Bone marrow (tissue), 2 donors: ENCODE measurements around the gene C17orf67.
"Not testable (repeated sequence)": the region's sequence is repeated elsewhere in the genome, so short reads cannot be mapped to it uniquely, and the experiment has no call there.

ENCODE experiments used
- DNase-seq, 2 donors: peaks; one replicate each; lab custom pipeline; 2025; lab: John Stamatoyannopoulos, UW

Gene C17orf67

DNA sequence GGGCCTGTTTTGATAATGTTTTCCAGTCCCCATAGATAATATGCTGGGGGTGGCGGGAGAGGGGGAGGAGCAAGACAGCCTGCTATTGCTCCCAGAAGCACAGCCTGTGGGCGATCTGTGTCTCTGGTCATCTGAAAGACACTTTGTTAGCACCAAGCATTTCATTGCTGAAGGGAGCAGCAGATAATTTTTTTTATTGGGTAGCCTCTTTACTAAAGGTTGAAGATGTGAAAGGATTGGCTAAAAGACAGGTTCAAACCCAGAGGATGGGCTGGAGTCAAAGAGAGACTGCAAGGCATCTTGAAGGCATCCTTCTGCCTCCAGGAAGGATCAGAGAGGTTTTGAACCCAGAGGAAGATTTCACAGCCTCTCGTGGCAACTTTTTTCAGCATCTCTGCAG lies 60.6 kb downstream of the C17orf67 start:
- DNase-seq, result no peak

DNA sequence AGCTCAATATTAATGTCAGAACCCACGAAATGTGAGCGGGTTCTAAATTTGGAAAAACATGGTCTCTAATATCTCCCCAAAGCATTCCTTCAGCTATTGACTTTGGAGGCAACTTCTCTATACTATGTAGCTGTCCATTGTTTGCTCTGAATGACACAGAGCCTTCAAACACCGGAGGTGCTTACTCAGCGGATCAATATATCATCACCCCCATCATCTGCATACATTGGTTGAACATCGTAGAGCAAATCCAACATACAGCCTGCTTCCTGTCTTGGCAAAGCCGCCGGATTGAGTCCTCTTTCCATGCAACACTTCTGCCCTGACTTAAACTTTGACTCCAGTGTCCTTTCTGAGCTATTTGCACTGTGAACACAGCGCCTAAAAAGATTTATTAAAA lies 61.3 kb downstream of the C17orf67 start:
- DNase-seq, result no peak

DNA sequence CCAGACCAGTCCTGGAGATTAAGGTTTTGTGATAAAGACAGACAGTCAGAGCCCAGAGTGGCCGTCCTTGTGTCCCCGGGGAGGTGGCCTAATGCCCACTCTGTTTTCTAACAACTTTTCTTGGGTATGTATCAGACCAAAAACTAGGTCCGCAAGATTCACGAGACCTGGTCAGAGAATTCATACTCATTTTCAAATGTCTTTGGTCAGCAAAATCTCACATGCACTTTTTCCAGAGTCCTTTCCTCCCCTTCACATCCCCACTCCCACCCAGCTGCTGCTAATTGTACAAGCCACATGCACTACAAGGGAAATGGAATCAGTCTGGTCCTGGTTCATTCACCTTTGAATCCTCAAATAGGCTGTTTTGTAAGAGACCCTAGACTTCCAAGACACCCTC lies 61.7 kb downstream of the C17orf67 start:
- DNase-seq, result no peak

DNA sequence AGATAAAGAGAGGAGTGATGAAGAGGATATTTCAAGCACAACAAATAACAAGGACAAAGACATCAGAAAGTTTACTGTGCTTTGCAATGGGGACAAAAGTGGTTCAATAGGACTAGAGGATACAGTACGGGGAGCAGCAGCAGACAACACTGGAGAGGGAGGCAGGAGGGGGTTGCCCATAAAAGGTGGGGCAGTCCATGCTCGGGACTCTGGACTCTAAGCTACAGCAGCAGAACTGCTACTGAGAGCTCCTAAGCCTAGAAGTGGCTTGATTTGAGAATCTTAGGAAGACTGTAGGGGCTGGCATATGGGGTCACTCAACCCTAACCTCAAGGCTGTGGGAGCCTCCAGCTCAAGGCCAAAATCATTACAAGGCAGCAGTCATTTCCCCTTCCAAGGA lies 62.2 kb downstream of the C17orf67 start:
- DNase-seq, result no peak

DNA sequence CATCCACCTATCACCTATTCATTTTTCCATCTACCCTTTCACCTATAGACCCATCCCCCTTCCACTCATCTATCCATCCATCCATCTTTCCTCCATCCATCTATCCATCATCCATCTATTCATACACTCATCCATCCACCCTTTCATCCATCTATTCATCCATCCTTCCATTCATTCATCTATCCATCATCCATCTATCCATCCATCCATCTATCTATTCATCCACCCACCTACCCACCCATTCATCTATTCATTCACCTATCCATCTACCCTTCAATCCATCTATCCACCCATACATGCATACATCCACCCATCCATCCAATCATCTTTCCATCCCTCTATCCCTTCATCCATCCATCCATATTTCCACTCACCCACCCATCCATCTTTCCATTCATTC lies 63.3 kb downstream of the C17orf67 start:
- DNase-seq, result no peak

DNA sequence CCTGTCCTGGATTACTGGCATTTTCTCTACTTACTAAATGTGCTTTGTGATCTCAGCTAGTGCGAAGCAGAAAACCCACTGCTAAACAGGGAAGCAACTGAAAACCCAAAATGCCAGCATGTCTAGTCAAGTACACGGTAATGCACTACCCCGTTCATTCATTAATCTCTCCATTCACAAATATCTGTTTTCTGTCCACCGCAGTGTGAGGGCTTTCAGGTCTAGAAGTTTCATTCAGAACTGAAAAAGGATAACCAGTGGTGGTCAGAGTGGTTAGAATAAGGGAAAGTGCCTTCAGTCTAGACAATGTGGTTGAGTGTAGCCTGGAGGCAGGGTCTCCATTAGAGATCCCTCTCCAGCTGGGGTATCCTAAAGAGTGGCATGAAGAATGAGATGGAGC lies 68.3 kb downstream of the C17orf67 start:
- no peak for DNase-seq

DNA sequence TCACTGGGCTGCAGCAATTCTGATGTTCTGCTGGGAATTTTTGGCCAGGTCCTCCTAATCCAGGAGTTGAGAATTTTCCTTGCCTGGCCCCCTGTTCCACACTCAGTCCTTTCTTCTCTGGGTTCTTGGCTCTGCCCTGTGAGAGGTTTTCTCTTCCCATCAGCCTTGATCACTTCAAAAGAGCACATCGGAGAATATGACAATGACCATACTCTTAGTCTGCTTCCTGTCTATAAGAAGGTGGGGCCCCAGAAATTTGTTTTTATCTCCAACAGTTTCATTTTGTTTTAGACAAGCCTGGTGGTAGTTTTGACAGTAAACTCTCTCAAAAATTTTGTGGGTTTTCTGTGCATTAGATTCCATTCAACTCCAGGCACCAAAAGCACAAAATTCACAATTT lies 70.7 kb downstream of the C17orf67 start:
- peak in 1 of 2 donors; percentile 59 for DNase-seq

DNA sequence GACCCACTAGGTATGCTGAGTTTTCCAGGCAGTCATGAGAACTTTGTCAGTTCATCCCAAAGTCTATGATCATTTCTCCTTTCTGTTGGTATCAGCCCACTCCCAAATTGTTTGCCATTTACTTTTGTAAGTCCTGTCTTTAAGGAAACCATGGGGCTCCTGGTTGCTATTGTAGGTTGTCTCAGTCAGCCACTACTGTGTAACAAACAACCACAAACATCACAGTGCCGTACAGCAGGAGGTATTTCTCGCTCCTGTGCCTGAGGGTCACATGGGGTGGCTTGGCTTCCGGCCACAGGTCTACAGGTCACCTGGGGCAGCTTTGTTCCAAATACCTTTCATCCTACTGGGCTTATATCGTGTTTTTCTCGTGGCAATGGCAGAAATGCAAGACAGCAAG lies 71.6 kb downstream of the C17orf67 start:
- DNase-seq, result no peak

DNA sequence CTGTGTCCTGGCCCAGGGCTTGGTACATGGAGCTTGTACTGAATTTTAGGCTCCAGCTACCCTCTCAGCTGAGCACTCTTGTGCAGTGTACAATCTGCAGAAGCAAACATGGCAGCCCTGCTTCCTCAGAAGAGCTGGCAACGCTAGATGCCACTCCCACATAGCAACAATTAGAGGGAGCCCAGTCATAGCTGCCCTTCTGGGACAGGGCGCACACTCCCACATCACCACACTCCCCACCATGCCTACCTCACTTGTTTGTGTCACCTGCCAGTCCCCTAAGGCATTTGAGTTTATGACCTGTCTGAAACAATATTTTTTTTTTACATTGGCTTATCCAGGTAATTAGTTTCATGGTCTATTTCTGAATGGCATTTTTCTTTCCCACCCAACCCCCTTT lies 72.3 kb downstream of the C17orf67 start:
- DNase-seq, result no peak

DNA sequence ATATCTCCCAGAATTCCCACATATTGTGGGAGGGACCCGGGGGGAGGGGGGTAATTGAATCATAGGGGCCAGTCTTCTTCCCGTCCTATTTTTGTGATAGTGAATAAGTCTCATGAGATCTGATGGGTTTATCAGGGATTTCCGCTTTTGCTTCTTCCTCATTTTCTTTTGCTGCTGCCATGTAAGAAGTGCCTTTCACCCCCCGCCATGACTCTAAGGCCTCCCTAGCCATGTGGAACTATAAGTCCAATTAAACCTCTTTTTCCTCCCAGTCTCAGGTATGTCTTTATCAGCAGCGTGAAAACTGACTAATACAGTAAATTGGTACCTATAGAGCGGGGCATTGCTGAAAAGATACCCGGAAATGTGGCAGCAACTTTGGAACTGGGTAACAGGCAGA lies 76.1 kb downstream of the C17orf67 start:
- not testable (repeated sequence) for DNase-seq

DNA sequence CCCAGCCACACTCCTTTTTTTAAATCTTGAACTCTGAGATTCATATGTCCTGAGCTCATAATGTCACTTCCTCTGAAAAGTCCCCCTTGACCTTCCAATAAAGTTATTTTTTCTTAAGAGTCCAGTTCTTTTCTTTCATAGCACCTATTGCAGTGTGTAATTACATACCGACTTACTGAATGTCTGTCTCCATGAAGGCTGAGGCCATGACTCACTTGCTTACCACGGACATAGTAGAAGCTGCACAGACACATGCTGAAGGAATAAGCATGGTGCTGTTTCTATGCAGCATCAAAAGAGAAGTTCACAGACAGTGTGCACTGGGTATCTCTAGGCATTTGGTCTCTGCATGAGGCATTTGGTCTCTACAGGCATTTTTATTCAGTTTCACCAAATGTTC lies 77.2 kb downstream of the C17orf67 start:
- no peak for DNase-seq

DNA sequence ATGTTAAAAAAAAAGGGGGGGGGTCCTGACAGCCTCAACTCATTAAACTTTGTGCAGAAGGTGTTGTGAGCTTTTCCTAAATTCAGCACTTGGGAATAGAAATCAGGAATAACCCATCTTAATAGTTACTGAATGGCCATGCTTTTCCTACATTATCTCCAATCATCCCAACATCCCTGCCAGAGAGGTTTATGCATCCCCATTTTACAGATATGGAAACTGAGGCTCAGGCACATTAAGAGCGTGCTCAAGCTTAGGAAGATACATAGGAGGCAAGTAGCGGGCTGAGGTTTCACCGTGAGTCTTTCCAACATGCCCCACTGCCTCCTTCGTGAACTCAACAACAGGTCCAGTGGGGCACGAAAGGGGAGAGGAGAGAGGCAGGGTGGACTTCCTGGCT lies 78.4 kb downstream of the C17orf67 start:
- no peak for DNase-seq

DNA sequence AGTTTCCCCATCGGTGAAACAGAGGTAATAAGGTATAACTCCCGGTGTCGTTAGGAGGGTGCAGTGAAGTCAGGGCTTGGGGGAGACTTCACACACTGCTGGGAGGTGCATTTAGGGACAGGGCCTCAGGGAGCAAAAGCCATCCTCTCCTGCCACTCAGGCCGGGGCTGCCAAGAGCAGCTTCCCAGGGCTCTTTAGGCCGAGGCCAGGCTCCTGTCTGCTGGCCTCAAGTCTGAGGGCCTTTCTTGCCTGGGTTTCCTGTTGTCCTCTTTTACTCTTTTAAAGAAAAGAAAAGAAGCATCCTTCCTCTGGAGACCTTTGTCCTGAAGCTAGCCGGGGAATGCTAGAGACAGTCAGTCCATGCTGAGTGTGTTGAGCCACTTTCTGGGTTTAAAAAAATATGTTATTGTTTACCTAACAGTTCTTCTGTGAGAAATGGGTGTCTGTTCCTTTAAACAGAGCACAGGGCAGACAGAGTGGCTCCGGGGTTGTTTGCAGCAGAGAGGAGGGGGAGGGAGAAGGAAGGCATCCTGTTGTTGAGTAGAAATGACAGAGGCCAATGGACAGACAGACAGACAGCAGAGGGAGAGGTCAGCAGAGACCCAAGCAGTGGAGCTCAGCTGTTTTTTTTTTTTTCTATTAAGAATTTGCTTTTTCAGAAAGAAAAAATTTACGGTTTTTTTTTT lies 79.1 kb downstream of the C17orf67 start:
- no peak for DNase-seq

DNA sequence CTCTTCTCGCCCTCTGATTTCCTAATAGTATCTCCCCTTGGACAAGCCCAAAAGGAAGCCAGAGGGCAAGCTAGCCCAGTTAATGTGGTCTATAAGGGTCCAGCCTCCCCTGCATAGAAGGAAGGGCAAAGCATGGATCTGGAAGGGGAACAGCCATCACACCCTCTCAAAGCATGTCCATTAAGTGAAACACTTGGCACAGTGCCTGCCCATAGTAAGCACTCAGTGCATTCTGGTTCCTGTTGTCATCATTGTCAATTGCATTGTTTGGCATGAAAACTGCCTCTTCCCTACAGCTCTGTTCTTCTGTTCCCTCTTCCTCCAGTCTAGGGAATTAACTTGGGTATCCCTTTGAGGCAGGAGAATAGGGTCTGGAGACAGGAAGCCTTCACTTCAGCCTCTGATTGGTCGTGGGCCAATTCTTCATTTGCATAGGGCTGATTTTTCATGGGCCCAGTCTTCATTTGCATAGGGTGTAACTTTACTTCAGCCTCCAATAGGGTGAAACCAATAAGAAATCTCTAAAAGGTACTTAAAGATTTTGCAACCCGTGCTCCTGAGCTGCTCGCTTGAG lies 81.4 kb downstream of the C17orf67 start:
- no peak for DNase-seq

DNA sequence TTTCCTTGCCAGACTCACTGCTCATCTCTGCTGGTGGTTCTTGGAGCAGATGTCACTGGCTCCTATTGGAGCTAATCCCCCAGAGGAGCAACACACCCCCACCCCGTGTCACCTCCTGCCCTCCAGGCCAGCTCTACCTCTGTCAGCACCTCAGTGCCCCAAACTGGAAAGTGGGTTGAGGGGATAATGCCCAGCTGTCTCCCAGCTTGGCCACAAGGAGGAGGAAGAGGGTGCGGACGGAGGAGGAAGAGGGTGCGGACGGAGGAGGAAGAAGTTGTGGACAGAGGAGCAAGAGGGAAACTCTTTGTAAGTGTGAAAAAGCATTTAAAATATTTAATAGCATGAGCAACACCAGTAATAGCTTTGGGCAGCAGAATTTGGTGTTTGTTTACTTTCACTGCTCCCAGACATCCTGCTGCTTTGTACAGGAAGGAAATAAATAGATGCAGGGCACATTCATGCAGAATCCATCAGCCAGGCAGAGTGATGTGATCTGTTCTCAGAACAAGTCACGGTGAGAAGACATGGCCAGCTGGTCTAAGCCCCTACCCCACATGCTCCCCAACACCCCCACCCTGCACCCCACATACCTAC lies 82.5 kb downstream of the C17orf67 start:
- DNase-seq, result peak in 1 of 2 donors; percentile 5

DNA sequence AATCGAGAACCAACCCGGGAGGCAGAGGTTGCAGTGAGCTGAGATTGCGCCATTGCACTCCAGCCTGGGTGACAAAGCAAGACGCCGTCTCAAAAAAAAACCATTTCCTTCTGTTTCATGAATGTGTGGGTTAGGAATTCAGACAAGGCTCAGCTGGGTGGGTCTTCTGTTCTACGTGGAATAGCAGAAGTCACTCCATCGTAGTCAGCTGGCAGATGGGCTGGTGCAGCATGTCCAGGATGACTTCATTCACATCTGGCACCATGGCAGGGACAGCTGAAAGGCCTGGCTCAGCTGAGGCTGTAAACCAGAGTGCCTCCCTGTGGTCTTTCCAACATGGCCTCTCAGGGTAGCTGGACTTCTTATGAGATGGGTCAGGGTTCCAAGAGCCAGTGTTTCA lies 89.0 kb downstream of the C17orf67 start:
- no peak for DNase-seq

DNA sequence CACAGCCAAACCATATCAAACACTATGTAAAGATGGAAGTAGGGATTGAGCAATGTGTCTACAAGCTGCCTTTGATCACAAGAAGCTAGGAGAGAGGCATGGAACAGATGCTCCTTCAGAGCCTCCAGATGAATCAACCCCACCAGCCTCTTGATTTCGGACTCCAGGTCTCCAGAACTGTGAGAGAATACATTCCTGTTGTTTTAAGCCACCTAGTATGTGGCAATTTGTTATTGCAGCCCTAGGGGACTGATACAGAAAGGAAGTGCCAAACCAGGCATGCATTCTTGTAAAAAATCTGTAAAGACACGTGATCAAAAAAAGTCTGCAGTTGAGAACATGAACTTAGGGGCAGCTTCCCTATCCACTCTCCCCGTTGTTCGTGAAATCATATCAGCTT lies 91.1 kb downstream of the C17orf67 start:
- no peak for DNase-seq
